GM18499 (cell line): ENCODE results near the gene TRIOBP.

Source experiments
- ATAC-seq: cut with Tn5 transposase; IDR thresholded peaks from one replicate; pipeline ENCODE4 v1.9.1; 2021; ENCODE audit warnings: moderate number of reproducible peaks; ENCODE audit not compliant: insufficient read depth, unreplicated experiment

TRIOBP gene

GRCh38 chr22:37803195-37803638, 106.4 kb downstream of the TRIOBP start:
- no peak for ATAC-seq

DNA sequence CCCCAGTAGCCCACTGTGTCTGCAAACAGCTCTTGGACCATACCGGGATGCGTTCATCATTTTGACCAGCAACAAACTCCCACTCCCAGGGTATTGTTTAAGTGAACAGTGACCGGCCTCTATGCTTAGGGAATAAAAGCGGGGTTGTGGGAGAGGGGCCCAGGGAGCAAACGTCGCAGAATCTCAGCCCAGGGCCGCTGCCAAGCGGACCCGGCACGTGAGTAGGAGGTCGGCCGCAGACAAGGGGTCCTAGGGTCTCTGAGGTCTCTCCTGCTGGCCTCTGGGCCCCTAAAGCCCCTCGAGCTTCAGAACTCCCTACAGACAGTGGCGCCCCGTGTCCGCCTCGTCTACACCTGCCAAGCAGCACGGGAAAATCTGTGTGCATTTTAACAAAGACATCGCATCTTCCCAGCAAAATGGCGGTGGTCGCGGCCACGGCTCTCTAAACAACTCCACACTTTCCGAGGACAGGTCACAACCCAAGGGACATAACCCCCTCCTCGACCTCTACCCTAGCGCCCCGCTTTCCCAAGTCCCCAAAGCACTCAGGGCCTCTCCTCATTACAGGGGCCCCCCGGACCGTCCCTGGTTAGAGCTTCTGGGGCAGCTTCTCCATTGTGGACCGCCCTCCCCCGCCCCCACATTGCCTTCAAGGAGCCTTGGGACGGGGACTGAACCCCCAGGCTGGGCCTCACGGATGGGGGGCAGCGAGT, 106.9 kb downstream of the TRIOBP start:
- no peak for ATAC-seq

- ATAC-seq: no peak
These were observed 107.6 kb downstream of the TRIOBP start for GRCh38 chr22:37804352-37804880.

DNA sequence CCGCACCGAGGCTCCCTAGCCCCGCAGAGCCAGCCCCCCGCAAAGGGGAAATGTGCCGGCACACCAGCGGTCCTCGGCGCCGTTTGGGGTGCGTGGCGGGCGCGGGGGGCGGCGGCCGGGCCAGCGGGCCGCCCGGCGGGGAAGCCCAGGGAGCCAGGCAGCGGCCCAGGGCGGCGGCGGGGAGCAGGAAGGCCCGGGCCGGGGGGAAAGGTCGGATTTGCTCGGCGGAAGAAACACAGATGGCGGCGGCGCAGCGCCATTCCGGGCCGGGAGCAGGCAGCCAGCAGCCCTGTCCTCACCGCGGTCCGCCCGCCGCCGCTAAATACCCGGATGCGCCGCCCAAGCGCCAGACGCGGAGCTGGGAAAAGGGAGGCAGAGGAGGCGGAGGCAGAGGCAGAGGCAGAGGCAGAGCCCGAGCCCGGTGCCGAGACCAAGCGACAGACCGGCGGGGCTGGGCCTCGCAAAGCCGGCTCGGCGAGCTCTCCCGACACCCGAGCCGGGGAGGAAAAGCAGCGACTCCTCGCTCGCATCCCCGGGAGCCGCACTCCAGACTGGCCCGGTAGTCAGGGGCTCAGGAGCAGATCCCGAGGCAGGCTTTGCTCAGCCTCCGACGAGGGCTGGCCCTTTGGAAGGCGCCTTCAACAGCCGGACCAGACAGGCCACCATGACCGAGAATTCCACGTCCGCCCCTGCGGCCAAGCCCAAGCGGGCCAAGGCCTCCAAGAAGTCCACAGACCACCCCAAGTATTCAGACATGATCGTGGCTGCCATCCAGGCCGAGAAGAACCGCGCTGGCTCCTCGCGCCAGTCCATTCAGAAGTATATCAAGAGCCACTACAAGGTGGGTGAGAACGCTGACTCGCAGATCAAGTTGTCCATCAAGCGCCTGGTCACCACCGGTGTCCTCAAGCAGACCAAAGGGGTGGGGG, 108.3 kb downstream of the TRIOBP start:
- no peak for ATAC-seq

DNA sequence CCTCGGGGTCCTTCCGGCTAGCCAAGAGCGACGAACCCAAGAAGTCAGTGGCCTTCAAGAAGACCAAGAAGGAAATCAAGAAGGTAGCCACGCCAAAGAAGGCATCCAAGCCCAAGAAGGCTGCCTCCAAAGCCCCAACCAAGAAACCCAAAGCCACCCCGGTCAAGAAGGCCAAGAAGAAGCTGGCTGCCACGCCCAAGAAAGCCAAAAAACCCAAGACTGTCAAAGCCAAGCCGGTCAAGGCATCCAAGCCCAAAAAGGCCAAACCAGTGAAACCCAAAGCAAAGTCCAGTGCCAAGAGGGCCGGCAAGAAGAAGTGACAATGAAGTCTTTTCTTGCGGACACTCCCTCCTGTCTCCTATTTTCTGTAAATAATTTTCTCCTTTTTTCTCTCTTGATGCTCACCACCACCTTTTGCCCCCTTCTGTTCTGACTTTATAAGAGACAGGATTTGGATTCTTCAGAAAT, 109.0 kb downstream of the TRIOBP start:
- ATAC-seq: no peak

DNA sequence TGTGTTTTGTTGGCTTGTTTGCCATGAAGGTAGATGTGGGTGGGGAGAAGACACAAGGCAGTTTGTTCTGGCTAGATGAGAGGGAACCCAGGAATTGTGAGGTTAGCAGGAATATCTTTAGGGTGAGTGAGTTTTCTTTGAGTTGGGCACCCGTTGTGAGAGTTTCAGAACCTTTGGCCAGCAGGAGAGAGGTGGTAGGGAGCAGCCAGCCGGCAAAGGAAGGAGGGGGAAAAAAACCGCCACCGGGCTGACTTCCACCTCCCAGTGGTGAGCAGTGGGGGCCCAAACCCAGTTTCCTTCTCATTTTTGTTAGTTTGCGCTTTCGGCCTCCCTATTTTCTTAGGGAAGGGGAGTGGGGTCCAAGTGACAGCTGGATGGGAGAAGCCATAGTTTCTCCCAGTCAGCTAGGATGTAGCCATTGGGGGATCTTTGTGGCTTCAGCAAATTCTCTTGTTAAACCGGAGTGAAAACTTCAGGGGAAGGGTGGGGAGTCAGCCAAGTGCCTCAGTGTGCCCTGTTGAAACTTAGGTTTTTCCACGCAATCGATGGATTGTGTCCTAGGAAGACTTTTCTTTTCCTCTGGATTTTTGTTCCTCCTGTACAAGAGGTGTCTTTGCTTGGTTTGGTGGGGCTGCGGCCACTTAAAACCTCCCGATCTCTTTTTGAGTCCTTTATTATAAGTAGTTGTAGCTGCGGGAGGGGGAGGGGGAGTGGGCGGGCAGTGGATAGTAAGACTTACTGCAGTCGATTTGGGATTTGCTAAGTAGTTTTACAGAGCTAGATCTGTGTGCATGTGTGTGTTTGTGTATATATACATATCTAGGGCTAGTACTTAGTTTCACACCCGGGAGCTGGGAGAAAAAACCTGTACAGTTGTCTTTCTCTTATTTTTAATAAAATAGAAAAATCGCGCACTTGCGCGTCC, 109.8 kb downstream of the TRIOBP start:
- no peak for ATAC-seq

- ATAC-seq: no peak
These were observed 110.8 kb downstream of the TRIOBP start, which contains the start of gene GCAT for GRCh38 chr22:37807410-37808293. TSS of gene GCAT (plus strand) at chr22:37807934. CDS start at chr22:37807968, 34 bp downstream.

DNA sequence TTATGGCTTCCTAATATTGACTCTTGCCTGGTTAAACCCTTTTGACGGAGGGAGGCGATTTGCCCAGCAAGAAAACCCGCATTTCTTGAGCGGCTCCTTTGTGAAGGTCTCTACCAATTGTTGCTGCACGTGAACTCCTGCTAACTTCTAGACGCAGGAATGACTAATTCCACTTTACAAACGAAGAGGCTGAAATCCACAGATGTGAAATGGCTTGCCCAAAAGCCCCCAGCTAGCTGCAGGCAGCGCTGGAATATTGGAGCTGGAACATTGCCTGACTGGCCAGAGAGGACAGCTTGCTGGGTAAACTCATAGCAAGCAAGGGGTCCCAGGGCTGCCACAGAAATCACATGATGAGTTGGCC, 111.4 kb downstream of the TRIOBP start:
- no peak for ATAC-seq

DNA sequence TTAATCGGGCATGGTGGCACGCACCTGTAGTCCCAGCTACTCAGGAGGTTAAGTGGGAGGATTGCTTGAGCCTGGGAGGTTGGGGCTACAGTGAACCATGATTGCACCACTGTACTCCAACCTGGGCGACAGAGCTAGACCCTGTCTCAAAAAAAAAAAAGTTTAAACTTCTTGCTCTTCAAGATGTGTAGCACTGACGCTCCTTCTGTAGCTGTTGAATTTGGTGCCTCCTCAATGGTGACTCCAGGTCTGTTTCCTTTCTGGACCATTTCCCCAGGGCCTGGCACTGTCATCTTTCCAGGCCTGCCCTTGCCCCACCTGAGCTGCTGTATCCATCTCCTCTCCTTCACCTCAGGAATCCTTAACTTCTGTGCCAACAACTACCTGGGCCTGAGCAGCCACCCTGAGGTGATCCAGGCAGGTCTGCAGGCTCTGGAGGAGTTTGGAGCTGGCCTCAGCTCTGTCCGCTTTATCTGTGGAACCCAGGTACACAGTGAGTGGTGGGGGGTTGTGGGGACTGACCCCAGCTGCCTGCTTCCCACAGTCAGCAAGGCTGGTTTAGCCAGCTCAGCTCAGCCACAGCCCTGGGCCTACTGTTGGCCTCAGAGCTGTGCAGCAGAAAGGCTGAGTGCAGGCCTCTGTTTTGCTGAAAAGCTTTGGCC, 113.0 kb downstream of the TRIOBP start:
- no peak for ATAC-seq

- no peak for ATAC-seq
These were observed 115.0 kb downstream of the TRIOBP start for GRCh38 chr22:37811867-37812266.

DNA sequence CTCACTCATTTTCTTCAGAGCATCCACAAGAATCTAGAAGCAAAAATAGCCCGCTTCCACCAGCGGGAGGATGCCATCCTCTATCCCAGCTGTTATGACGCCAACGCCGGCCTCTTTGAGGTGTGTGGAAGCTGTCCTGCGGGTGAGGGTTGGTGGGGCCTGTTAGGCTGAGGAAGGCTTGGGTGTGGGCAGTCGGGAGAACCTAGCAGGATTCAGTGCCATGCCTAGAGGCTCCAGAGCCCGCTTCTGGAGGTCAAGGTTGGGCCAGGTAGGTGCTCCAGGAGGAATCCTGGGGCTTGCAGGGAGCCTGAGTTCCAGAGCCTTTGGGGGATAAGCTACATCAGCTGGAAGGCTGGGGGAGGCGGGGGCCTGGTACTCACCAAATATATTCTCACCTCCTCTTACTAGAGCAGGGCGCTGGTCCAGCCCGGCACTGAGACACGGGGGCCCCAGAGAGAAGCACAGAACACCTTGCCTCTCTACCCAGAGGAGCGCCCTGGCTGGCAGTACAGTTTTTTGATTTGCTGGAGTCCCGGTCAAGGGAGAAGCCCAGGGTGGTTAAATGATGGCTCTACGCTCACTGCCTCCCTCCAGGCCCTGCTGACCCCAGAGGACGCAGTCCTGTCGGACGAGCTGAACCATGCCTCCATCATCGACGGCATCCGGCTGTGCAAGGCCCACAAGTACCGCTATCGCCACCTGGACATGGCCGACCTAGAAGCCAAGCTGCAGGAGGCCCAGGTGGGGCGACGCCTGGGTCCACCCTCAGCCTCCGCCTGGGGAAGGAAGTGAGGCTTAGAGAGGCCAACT, 116.2 kb downstream of the TRIOBP start:
- ATAC-seq: no peak

GRCh38 chr22:37815593-37815992, 118.7 kb downstream of the TRIOBP start:
- ATAC-seq: no peak

- no peak for ATAC-seq
These were observed 119.8 kb downstream of the TRIOBP start for GRCh38 chr22:37816543-37817180.

DNA sequence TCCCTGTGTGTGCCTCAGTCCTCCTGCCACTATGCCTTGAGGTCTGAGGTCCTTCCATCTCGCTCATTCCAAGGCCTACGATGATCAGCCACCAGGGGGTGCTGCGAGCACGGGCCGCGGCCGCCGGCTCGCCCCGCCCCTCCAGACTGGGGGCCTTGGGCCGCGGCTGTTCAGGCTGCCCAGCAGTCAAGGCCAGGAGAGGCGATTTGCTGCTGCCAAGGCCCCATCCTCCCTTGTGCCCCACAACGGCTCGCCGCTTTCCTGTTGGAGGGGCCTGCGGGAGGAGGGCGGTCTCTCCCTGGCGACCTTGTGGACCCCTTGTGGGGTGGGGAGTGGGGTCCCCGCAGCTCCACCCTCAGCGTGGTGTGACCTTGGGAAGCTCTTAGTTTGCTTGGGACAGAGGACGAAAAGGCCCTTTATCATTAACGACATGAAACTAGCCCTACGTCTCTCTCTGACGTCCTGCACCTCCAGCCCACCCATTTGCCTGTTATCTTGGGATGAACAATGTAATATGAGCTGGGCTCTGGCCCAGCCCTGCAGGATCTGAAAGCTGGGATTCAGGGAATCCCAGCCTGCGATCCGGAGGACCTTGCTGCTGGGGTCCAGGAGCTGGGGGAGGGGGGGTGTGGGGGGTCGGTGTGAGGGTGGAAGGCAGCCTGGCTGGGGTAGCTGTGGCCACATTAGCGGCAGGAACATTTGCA, 121.0 kb downstream of the TRIOBP start:
- no peak for ATAC-seq

GRCh38 chr22:37818409-37819104, 121.7 kb downstream of the TRIOBP start:
- ATAC-seq: no peak

- ATAC-seq: no peak
These were observed 122.2 kb downstream of the TRIOBP start for GRCh38 chr22:37819105-37819433.
